K562 (cell line): ENCODE results near the gene SCN8A. TPM values are rescaled to one million over a fixed set of nuclear protein-coding genes. Genes with fewer than 3 reads are reported as not detected.

Source experiments
- ATAC-seq: fragments of 200-7000 bp; cut with Tn5 transposase; 3 replicates; pipeline ENCODE4 v1.9.1; 2020; ENCODE audit warnings: moderate library complexity
- BruUV-seq: library from RNA; stranded (reverse); fragments of 400-500 nt; replicated peaks from 2 replicates; lab custom pipeline; 2021; lab: Mats Ljungman, UMichigan
- CTCF ChIA-PET: fragments of 300-600 bp; formaldehyde crosslinking; extraction: SDS; loops from one replicate; lab custom pipeline; 2021; ENCODE audit warnings: low intra/inter-chr PET ratio; lab: Yijun Ruan, JAX
- POLR2A ChIA-PET: fragments of 300-600, 350-650 bp; sonication (Branson Sonifier 250); formaldehyde crosslinking; extraction: SDS; loops from one replicate; lab custom pipeline; 2021; ENCODE audit warnings: antibody characterized with exemption, inconsistent platforms; lab: Yijun Ruan, JAX
- DNase-seq, 4 experiments: peaks; one replicate each; pipeline versions ENCODE4 v3.0.0 to v3.0.0-alpha.2; 2011 to 2018; ENCODE audit warnings: low spot score in 3 of 4, mixed read lengths in 3 of 4; ENCODE audit errors: extremely low read depth in 1 of 4
- FAIRE-seq: peaks from 2 replicates; lab custom pipeline; 2011; peaks lifted over from hg19 to GRCh38; lab: Jason Lieb, UNC
- H2AFZ ChIP-seq: 2 replicates; pipeline ENCODE4 v1.6.0; 2011; ENCODE audit warnings: low read depth, low read length, control low read depth, inconsistent platforms
- H3K27ac ChIP-seq: fragments of 200-600 bp; 3 replicates; pipeline ENCODE4 v1.8.0; 2011; ENCODE audit warnings: low read depth, mild to moderate bottlenecking, control low read depth, inconsistent platforms, low read length, moderate library complexity, mixed read lengths; ENCODE audit errors: extremely low read depth
- H3K27me3 ChIP-seq, 2 experiments: fragments of 300-600 bp in 1 of 2; 2 replicates in 1 of 2; 3 replicates in 1 of 2; pipeline versions ENCODE4 v1.6.0 to v1.8.0; 2011; ENCODE audit warnings: inconsistent platforms in 2 of 2, low read length in 2 of 2, mild to moderate bottlenecking in 1 of 2, mixed read lengths in 1 of 2, moderate library complexity in 1 of 2; ENCODE audit not compliant: control insufficient read depth in 2 of 2, insufficient read depth in 2 of 2
- H3K36me3 ChIP-seq: fragments of 300-600 bp; 3 replicates; pipeline ENCODE4 v1.8.0; 2011; ENCODE audit warnings: mild to moderate bottlenecking, low read length, inconsistent platforms; ENCODE audit not compliant: control insufficient read depth, insufficient read depth
- H3K4me1 ChIP-seq, 2 experiments: fragments of 200-600 bp in 1 of 2; replicated peaks in 1 of 2; 2 replicates in 1 of 2; 3 replicates in 1 of 2; pipeline versions ENCODE4 v1.5.1 to v1.8.0; 2011; ENCODE audit warnings: inconsistent platforms in 2 of 2, low read length in 2 of 2, mild to moderate bottlenecking in 1 of 2, mixed read lengths in 1 of 2, moderate library complexity in 1 of 2; ENCODE audit not compliant: control insufficient read depth in 2 of 2, insufficient read depth in 2 of 2
- H3K4me2 ChIP-seq: 2 replicates; pipeline ENCODE4 v1.6.1; 2011; ENCODE audit warnings: low read length, control low read depth, inconsistent platforms, mixed read lengths; ENCODE audit not compliant: insufficient read depth
- H3K4me3 ChIP-seq: fragments of 200-600 bp; sonication (generic), shearing (Covaris generic); 2 replicates; pipeline ENCODE4 v1.5.1; 2016; ENCODE audit warnings: control low read depth, inconsistent platforms
- H3K79me2 ChIP-seq: fragments of 200-600 bp; 3 replicates; pipeline ENCODE4 v1.8.0; 2011; ENCODE audit warnings: low read length, inconsistent platforms; ENCODE audit not compliant: control insufficient read depth, insufficient read depth
- H3K9ac ChIP-seq, 2 experiments: 2 replicates each; pipeline versions ENCODE4 v1.6.0 to v1.6.1; 2011; ENCODE audit warnings: low read depth in 2 of 2, low read length in 2 of 2, control low read depth in 1 of 2, inconsistent platforms in 1 of 2, mild to moderate bottlenecking in 1 of 2, mixed read lengths in 1 of 2; ENCODE audit not compliant: insufficient read depth in 1 of 2
- H3K9me1 ChIP-seq: one replicate; pipeline ENCODE4 v1.6.0; 2011; ENCODE audit warnings: inconsistent platforms, mild to moderate bottlenecking, low read length, moderate library complexity; ENCODE audit not compliant: control insufficient read depth, insufficient read depth
- H3K9me3 ChIP-seq: replicated peaks from 2 replicates; pipeline ENCODE4 v1.5.1; 2011; ENCODE audit warnings: low read depth, low read length, inconsistent platforms; ENCODE audit not compliant: control insufficient read depth, insufficient read depth
- H4K20me1 ChIP-seq: replicated peaks from 2 replicates; pipeline ENCODE4 v1.6.1; 2011; ENCODE audit warnings: low read length, inconsistent platforms, mixed read lengths; ENCODE audit not compliant: control insufficient read depth, insufficient read depth
- EGR1 ChIP-seq: fragments of 450-650 bp; conservative IDR thresholded peaks from 2 replicates; pipeline ENCODE4 v1.6.1; 2017; ENCODE audit warnings: mild to moderate bottlenecking
- NCOA6 ChIP-seq: fragments of 450-650 bp; IDR thresholded peaks from 2 replicates; pipeline ENCODE4 v1.6.1; 2017; ENCODE audit warnings: mild to moderate bottlenecking
- NR2C1 ChIP-seq, 2 experiments: fragments of 450-650 bp; IDR thresholded peaks; 2 replicates each; pipeline ENCODE4 v1.6.1; 2017; ENCODE audit warnings: mild to moderate bottlenecking in 2 of 2, antibody characterized with exemption in 1 of 2, inconsistent platforms in 1 of 2, missing compliant biosample characterization in 1 of 2, missing genetic modification characterization in 1 of 2
- NR2C2 ChIP-seq, 2 experiments: fragments of 200-800 bp in 1 of 2; sonication (Bioruptor generic) in 1 of 2; sonication (generic) in 1 of 2; formaldehyde crosslinking in 1 of 2; IDR thresholded peaks; 2 replicates each; pipeline versions ENCODE4 v1.6.1 to v1.8.0; 2016 to 2022; ENCODE audit warnings: mild to moderate bottlenecking in 1 of 2, missing compliant biosample characterization in 1 of 2, missing genetic modification characterization in 1 of 2, missing genetic modification reagents in 1 of 2
- POU5F1 ChIP-seq: fragments of 150-350 bp; IDR thresholded peaks from 2 replicates; pipeline ENCODE4 v1.6.1; 2014; ENCODE audit warnings: borderline replicate concordance, low read length, low read depth, mild to moderate bottlenecking; ENCODE audit not compliant: partially characterized antibody
- ZBTB7A ChIP-seq: IDR thresholded peaks from 2 replicates; pipeline ENCODE4 v1.6.1; 2011; ENCODE audit warnings: low read depth, mild to moderate bottlenecking, low read length, moderate library complexity, borderline replicate concordance; ENCODE audit not compliant: control insufficient read depth
- ZNF583 ChIP-seq: fragments of 250-450 bp; sonication (Bioruptor Pico); IDR thresholded peaks from 2 replicates; pipeline ENCODE4 v1.4.0; 2020
- ZNF785 ChIP-seq: fragments of 250-450 bp; sonication (Bioruptor Pico); IDR thresholded peaks from 2 replicates; pipeline ENCODE4 v1.4.0; 2020; ENCODE audit warnings: mild to moderate bottlenecking
- WGBS: fragments of 100-300 bp; shearing (Covaris generic); methylation state at CpG from one replicate; pipeline ENCODE4 v1.1.6; 2016; ENCODE audit warnings: low coverage, mixed read lengths; ENCODE audit not compliant: insufficient coverage; ENCODE audit errors: missing lambda C conversion rate; 5-methylcytosine and 5-hydroxymethylcytosine counted together
- in situ Hi-C: fragments of 300-500 bp; cut with MboI; formaldehyde crosslinking; loops from 4 replicates; pipeline ENCODE4 v1.15.0; 2018; ENCODE audit warnings: inconsistent platforms, mixed read lengths
- intact Hi-C: fragments of 100-400 bp; cut with micrococcal nuclease; formaldehyde crosslinking; loops from 2 replicates; pipeline ENCODE4 v1.14.2; 2022
- polyA plus RNA-seq, 8 experiments: library from polyadenylated mRNA; depleted of rRNA in 4 of 8; stranded (reverse) in 5 of 8; unstranded in 3 of 8; fragments of >200 nt; fragmentation: Nextera tagmentation in 2 of 8; fragmentation: Illumina TruSeq in 1 of 8; extraction: Ambion mirVana in 2 of 8; extraction: Trizol in 1 of 8; gene quantifications; 2 replicates each; pipeline versions ENCODE4 v1.2.1 to v1.2.3, GENCODE V29; 2011 to 2014; ENCODE audit warnings: inconsistent platforms in 1 of 8, missing spikeins in 1 of 8
- total RNA-seq, 7 experiments: library from RNA; depleted of rRNA in 6 of 7; stranded (reverse); fragments of >200 nt in 6 of 7; fragmentation: Illumina TruSeq in 2 of 7; extraction: Trizol in 2 of 7; gene quantifications; 2 replicates each; pipeline versions ENCODE4 v1.2.1 to v1.2.3, GENCODE V29; 2011 to 2021; ENCODE audit warnings: low replicate concordance in 1 of 7

SCN8A gene
- total and polyA plus RNA-seq, 9 of the 15 experiments (the other 6 are each of a cell fraction or from before 2014, with no cell fraction given): 0.03 to 0.29 (median 0.15) TPM; not detected in 1

- Histone ChIP-seq H3K79me2 (no peaks in the 10 kb centered on the region), H3K27me3 (peaks cover 28 to 60% of the 10 kb centered on the region in 2 experiments; a peak in 4 of 5 replicates), H3K4me2 (no peak overlapping the region), H3K9me3 (no peaks in the 10 kb centered on the region), H3K9me1 (no peaks in the 10 kb centered on the region), H3K27ac (no peak overlapping the region), H3K4me1 (peaks cover 0 to 21% of the 10 kb centered on the region in 2 experiments; a peak in 3 of 5 replicates), H3K4me3 (no peak overlapping the region), H4K20me1 (peaks cover 14% of the 10 kb centered on the region; the same call in 1 of the 2 replicates), H2AFZ (no peak overlapping the region), H3K36me3 (no peaks in the 10 kb centered on the region), H3K9ac (no peak overlapping the region)
- in situ Hi-C loops (no loop called here), intact Hi-C loops (no loop called here)
- ChIA-PET POLR2A (no interaction called here), CTCF (interaction anchor here (0.5 kb wide), 1 partner anchor 34 kb away, joined by 3 read pairs; no protein-coding TSS in a partner anchor)
- WGBS: 35% methylated on average over 27 of the region's 57 CpGs
- peak; percentile 24 to 85 (median 66) for DNase-seq
- TF ChIP-seq ZNF785 (no peak), ZNF583 (CRISPR knock-in tag) (no peak), NR2C1 (IDR thresholded peaks at IDR 0.05) (no peak), NR2C1 (tag; IDR thresholded peaks at IDR 0.05) (peak; percentile 81), EGR1 (peak; percentile 29; the same call in 1 of the 2 replicates), NR2C2 (CRISPR knock-in tag; IDR thresholded peaks at IDR 0.05) (no peak), NR2C2 (tag; IDR thresholded peaks at IDR 0.05) (peak; percentile 73), ZBTB7A (0 out of 2 replicates have a peak, but pooled peaks have one; percentile 36), POU5F1 (no peak), NCOA6 (0 out of 2 replicates have a peak, but pooled peaks have one; percentile 31)
- no peak for FAIRE-seq
- ATAC-seq: peak; percentile 49; the same call in 2 of the 3 replicates
- BruUV-seq: no TSS peak
Observed at GRCh38 chr12:51848841-51849735, 258.1 kb downstream of the SCN8A start.
